H9 (cell line): ENCODE measurements around the gene BTD. TPM values are rescaled to one million over a fixed set of nuclear protein-coding genes. Genes with fewer than 3 reads are reported as not detected.

ENCODE experiments used
- DNase-seq: peaks from one replicate; pipeline ENCODE4 v3.0.0-alpha.2; 2017
- H2AFZ ChIP-seq: one replicate; pipeline ENCODE4 v1.6.1; 2013; ENCODE audit warnings: mild to moderate bottlenecking, low read length, control low read depth, moderate library complexity
- H2AK5ac ChIP-seq: 2 replicates; pipeline ENCODE4 v1.6.1; 2013; ENCODE audit warnings: low read length, control low read depth, mixed read lengths; ENCODE audit not compliant: insufficient read length
- H2BK120ac ChIP-seq: one replicate; pipeline ENCODE4 v1.6.1; 2013; ENCODE audit warnings: low read depth, mild to moderate bottlenecking, low read length, control low read depth, inconsistent platforms; ENCODE audit not compliant: poor library complexity, severe bottlenecking
- H2BK12ac ChIP-seq: 2 replicates; pipeline ENCODE4 v1.6.1; 2013; ENCODE audit warnings: low read length, control low read depth, mixed read lengths, low read depth; ENCODE audit not compliant: insufficient read length
- H2BK15ac ChIP-seq: 2 replicates; pipeline ENCODE4 v1.6.1; 2013; ENCODE audit warnings: low read depth, low read length, control low read depth
- H2BK20ac ChIP-seq: one replicate; pipeline ENCODE4 v1.6.1; 2013; ENCODE audit warnings: low read depth, mild to moderate bottlenecking, low read length, control low read depth, inconsistent platforms; ENCODE audit not compliant: poor library complexity, severe bottlenecking
- H2BK5ac ChIP-seq: 2 replicates; pipeline ENCODE4 v1.6.1; 2013; ENCODE audit warnings: low read length, control low read depth, mixed read lengths; ENCODE audit not compliant: insufficient read length
- H3K14ac ChIP-seq: 2 replicates; pipeline ENCODE4 v1.6.1; 2013; ENCODE audit warnings: low read length, control low read depth; ENCODE audit not compliant: insufficient read depth
- H3K18ac ChIP-seq: 2 replicates; pipeline ENCODE4 v1.6.1; 2013; ENCODE audit warnings: low read depth, mild to moderate bottlenecking, mixed read lengths, low read length, control low read depth; ENCODE audit not compliant: insufficient read length
- H3K23ac ChIP-seq: 2 replicates; pipeline ENCODE4 v1.6.1; 2013; ENCODE audit warnings: low read length, control low read depth, mixed read lengths, low read depth; ENCODE audit not compliant: insufficient read length
- H3K23me2 ChIP-seq: 2 replicates; pipeline ENCODE4 v1.6.1; 2013; ENCODE audit warnings: low read depth, mild to moderate bottlenecking, mixed read lengths, low read length, control low read depth; ENCODE audit not compliant: insufficient read length, poor library complexity, severe bottlenecking
- H3K27ac ChIP-seq: 2 replicates; pipeline ENCODE4 v1.5.1; 2013; ENCODE audit warnings: low read length, control low read depth, mixed read lengths, low read depth; ENCODE audit not compliant: insufficient read length
- H3K27me3 ChIP-seq: 2 replicates; pipeline ENCODE4 v1.6.1; 2013; ENCODE audit warnings: low read length, control low read depth, inconsistent platforms; ENCODE audit not compliant: insufficient read depth
- H3K4ac ChIP-seq: 2 replicates; pipeline ENCODE4 v1.6.1; 2013; ENCODE audit warnings: low read depth, mild to moderate bottlenecking, control low read depth, inconsistent platforms, low read length, moderate library complexity
- H3K4me1 ChIP-seq: 2 replicates; pipeline ENCODE4 v1.6.1; 2013; ENCODE audit warnings: low read length, control low read depth, inconsistent platforms; ENCODE audit not compliant: insufficient read depth
- H3K4me2 ChIP-seq: 2 replicates; pipeline ENCODE4 v1.6.1; 2013; ENCODE audit warnings: low read length, control low read depth, mixed read lengths; ENCODE audit not compliant: insufficient read length, insufficient read depth
- H3K56ac ChIP-seq: 2 replicates; pipeline ENCODE4 v1.6.1; 2013; ENCODE audit warnings: low read depth, mild to moderate bottlenecking, mixed read lengths, low read length, control low read depth; ENCODE audit not compliant: insufficient read length
- H3K79me1 ChIP-seq: 2 replicates; pipeline ENCODE4 v1.6.1; 2013; ENCODE audit warnings: low read depth, mild to moderate bottlenecking, moderate library complexity, low read length, control low read depth, inconsistent platforms; ENCODE audit not compliant: insufficient read depth, poor library complexity, severe bottlenecking
- H3K79me2 ChIP-seq: 2 replicates; pipeline ENCODE4 v1.6.1; 2013; ENCODE audit warnings: low read length, control low read depth, inconsistent platforms; ENCODE audit not compliant: insufficient read depth
- H3K9ac ChIP-seq: 2 replicates; pipeline ENCODE4 v1.6.1; 2013; ENCODE audit warnings: low read length, control low read depth, mixed read lengths; ENCODE audit not compliant: insufficient read length; ENCODE audit errors: extremely low read depth
- H3K9me3 ChIP-seq: one replicate; pipeline ENCODE4 v1.6.1; 2013; ENCODE audit warnings: low read depth, low read length, inconsistent platforms; ENCODE audit not compliant: control insufficient read depth
- H3T11ph ChIP-seq: one replicate; pipeline ENCODE4 v1.6.1; 2013; ENCODE audit warnings: mild to moderate bottlenecking, low read length, control low read depth, inconsistent platforms
- H4K20me1 ChIP-seq: one replicate; pipeline ENCODE4 v1.6.1; 2013; ENCODE audit not compliant: control insufficient read depth, insufficient read length, insufficient read depth
- H4K5ac ChIP-seq: 2 replicates; pipeline ENCODE4 v1.6.1; 2013; ENCODE audit warnings: low read depth, mild to moderate bottlenecking, mixed read lengths, low read length, control low read depth; ENCODE audit not compliant: insufficient read length
- H4K8ac ChIP-seq: replicated peaks from 2 replicates; pipeline ENCODE4 v1.6.1; 2013; ENCODE audit warnings: low read length, control low read depth, mixed read lengths, low read depth; ENCODE audit not compliant: insufficient read length
- H4K91ac ChIP-seq: 2 replicates; pipeline ENCODE4 v1.6.1; 2013; ENCODE audit warnings: low read depth, mild to moderate bottlenecking, moderate library complexity, mixed read lengths, low read length, control low read depth; ENCODE audit not compliant: insufficient read length
- H3K27ac Mint-ChIP-seq, 3 experiments: 2 replicates in 2 of 3; 3 replicates in 1 of 3; pipeline ENCODE4 v1.8.0; 2020 to 2021; ENCODE audit warnings: mixed read lengths in 3 of 3, mild to moderate bottlenecking in 1 of 3, moderate library complexity in 1 of 3
- H3K27me3 Mint-ChIP-seq: 2 replicates; pipeline ENCODE4 v1.8.0; 2021; ENCODE audit warnings: low read depth, mild to moderate bottlenecking, moderate library complexity, mixed read lengths
- H3K36me3 Mint-ChIP-seq, 3 experiments: 2 replicates in 2 of 3; 3 replicates in 1 of 3; pipeline ENCODE4 v1.8.0; 2020 to 2021; ENCODE audit warnings: low read depth in 3 of 3, mixed read lengths in 3 of 3; ENCODE audit not compliant: insufficient read depth in 1 of 3
- H3K4me1 Mint-ChIP-seq, 2 experiments: 2 replicates each; pipeline ENCODE4 v1.8.0; 2020; ENCODE audit warnings: mixed read lengths in 2 of 2
- H3K4me3 Mint-ChIP-seq, 2 experiments: 2 replicates in 1 of 2; 3 replicates in 1 of 2; pipeline ENCODE4 v1.8.0; 2020 to 2021; ENCODE audit warnings: mild to moderate bottlenecking in 2 of 2, mixed read lengths in 2 of 2, moderate library complexity in 1 of 2
- H3K9me3 Mint-ChIP-seq, 2 experiments: 2 replicates in 1 of 2; 3 replicates in 1 of 2; pipeline ENCODE4 v1.8.0; 2020; ENCODE audit warnings: mild to moderate bottlenecking in 2 of 2, mixed read lengths in 2 of 2, moderate library complexity in 1 of 2
- WGBS: extraction: QIAGEN DNeasy Blood & Tissue Kit; methylation state at CpG from one replicate; pipeline ENCODE4 v1.1.7; 2013; ENCODE audit warnings: missing lambda C conversion rate, low lambda C conversion rate, mixed read lengths; ENCODE audit not compliant: insufficient read length; ENCODE audit errors: extremely low coverage; 5-methylcytosine and 5-hydroxymethylcytosine counted together
- total RNA-seq: library from RNA; stranded (reverse); gene quantifications from 2 replicates; pipeline ENCODE4 v1.2.1, GENCODE V29; 2021
- TF ChIP-seq, protein P1 (sequence below): fragments of 200-600 bp; sonication (generic); conservative IDR thresholded peaks from 3 replicates; pipeline ENCODE4 v1.8.0; 2021; ENCODE audit warnings: antibody characterized with exemption, mild to moderate bottlenecking

BTD gene
- total RNA-seq, 1 experiment from 2014 or later: 21.5 TPM

GRCh38 chr3:15638891-15639262 lies 37.3 kb downstream of the BTD start:
- H3T11ph ChIP-seq: no peak overlapping the region
- Mint-ChIP-seq H3K4me1 (peaks cover 28 to 40% of the 10 kb centered on the region in 2 experiments), H3K27me3 (no peaks in the 10 kb centered on the region), H3K27ac (no peak overlapping the region), H3K36me3 (peaks cover 14 to 26% (median 24%) of the 10 kb centered on the region in 3 experiments), H3K4me3 (no peak overlapping the region), H3K9me3 (no peaks in the 10 kb centered on the region; a peak in 1 of 5 replicates)
- no peak overlapping the region for H3K14ac ChIP-seq
- H3K79me2 ChIP-seq: no peaks in the 10 kb centered on the region
- no peak overlapping the region for H2BK20ac ChIP-seq
- peaks cover 3% of the 10 kb centered on the region for H3K4me1 ChIP-seq
- no peak overlapping the region for H3K18ac ChIP-seq
- no peak for DNase-seq
- H3K4me2 ChIP-seq: no peak overlapping the region
- H2BK120ac ChIP-seq: no peak overlapping the region
- no peaks in the 10 kb centered on the region for H3K9me3 ChIP-seq
- H3K4ac ChIP-seq: no peak overlapping the region
- no peak overlapping the region for H3K9ac ChIP-seq
- no peak overlapping the region for H2BK15ac ChIP-seq
- H3K79me1 ChIP-seq: no peaks in the 10 kb centered on the region
- no peak overlapping the region for H2BK12ac ChIP-seq
- H3K27ac ChIP-seq: no peak overlapping the region
- H3K23me2 ChIP-seq: no peaks in the 10 kb centered on the region
- WGBS: no CpG with 5 or more reads among the region's 1 CpG
- H2AFZ ChIP-seq: no peak overlapping the region
- H3K23ac ChIP-seq: no peak overlapping the region
- H3K56ac ChIP-seq: no peak overlapping the region
- H4K91ac ChIP-seq: no peak overlapping the region
- no peaks in the 10 kb centered on the region for H4K20me1 ChIP-seq
- no peak overlapping the region for H2BK5ac ChIP-seq
- TF ChIP-seq, protein P1, sequence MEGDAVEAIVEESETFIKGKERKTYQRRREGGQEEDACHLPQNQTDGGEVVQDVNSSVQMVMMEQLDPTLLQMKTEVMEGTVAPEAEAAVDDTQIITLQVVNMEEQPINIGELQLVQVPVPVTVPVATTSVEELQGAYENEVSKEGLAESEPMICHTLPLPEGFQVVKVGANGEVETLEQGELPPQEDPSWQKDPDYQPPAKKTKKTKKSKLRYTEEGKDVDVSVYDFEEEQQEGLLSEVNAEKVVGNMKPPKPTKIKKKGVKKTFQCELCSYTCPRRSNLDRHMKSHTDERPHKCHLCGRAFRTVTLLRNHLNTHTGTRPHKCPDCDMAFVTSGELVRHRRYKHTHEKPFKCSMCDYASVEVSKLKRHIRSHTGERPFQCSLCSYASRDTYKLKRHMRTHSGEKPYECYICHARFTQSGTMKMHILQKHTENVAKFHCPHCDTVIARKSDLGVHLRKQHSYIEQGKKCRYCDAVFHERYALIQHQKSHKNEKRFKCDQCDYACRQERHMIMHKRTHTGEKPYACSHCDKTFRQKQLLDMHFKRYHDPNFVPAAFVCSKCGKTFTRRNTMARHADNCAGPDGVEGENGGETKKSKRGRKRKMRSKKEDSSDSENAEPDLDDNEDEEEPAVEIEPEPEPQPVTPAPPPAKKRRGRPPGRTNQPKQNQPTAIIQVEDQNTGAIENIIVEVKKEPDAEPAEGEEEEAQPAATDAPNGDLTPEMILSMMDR: no peak
- H4K5ac ChIP-seq: no peak overlapping the region
- H2AK5ac ChIP-seq: no peak overlapping the region
- no peak overlapping the region for H4K8ac ChIP-seq
- H3K27me3 ChIP-seq: no peaks in the 10 kb centered on the region
